ENCODE measurements around the gene TAX1BP3. TPM values are rescaled to one million over a fixed set of nuclear protein-coding genes. Genes with fewer than 3 reads are reported as not detected.
A peak's percentile ranks its signal among the peaks of the same experiment; 100 is the strongest.

Gene TAX1BP3
- total RNA-seq, 1 experiment from 2014 or later = 50.0 TPM

DNA sequence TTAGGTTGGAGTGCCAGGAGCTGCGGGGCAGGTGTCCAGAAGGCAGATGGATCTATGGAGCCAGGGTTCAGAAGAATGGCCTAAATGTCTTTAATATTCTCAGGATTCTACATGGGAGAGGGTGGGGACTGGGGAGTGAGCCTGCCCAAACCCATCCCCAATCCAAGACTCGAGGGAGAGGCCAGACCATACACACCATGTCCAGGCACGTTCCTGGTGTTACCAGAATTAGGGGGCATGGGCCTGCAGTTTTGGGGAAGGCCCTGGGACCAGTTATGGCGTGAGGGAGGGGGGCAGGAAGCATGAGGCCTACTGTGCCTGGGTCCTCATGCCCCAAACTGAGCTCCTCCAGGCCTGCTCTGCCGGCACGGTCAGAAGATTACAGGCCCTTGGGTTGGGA is 1.9 kb downstream of the TAX1BP3 start:
- Histone ChIP-seq H3K4me2 (ENCODE audit: low read length) (peak overlapping the region; percentile 74), H2AFZ (ENCODE audit: low read depth, low read length, poor library complexity, severe bottlenecking) (no peak overlapping the region), H3K79me2 (ENCODE audit: insufficient read depth, low read length) (peaks cover 42% of the 10 kb centered on the region), H3K9me3 (ENCODE audit: control insufficient read depth in 1 of 2, insufficient read depth in 1 of 2, low read depth in 1 of 2, low read length in 2 of 2) (no peaks in the 10 kb centered on the region), H3K4me3 (replicated peaks in 1 of 2; ENCODE audit: low read depth in 1 of 2, low read length in 2 of 2) (no peak overlapping the region), H4K20me1 (ENCODE audit: insufficient read depth) (no peaks in the 10 kb centered on the region), H3K27ac (ENCODE audit: low read depth, low read length) (peak overlapping the region; percentile 97; the same call in 1 of the 2 replicates), H3K4me1 (ENCODE audit: control insufficient read depth in 1 of 2, insufficient read depth in 2 of 2, low read length in 2 of 2) (peaks cover 8 to 20% of the 10 kb centered on the region in 2 experiments), H3K9ac (ENCODE audit: low read length) (no peak overlapping the region), H3K36me3 (ENCODE audit: control insufficient read depth in 1 of 2, insufficient read depth in 2 of 2, low read length in 2 of 2) (no peaks in the 10 kb centered on the region), H3K9me2 (ENCODE audit: insufficient read depth) (no peaks in the 10 kb centered on the region), H3K27me3 (ENCODE audit: insufficient read depth, low read length) (no peaks in the 10 kb centered on the region)
- TF ChIP-seq EZH2 (IDR thresholded peaks at IDR 0.05) (no peak), POLR2AphosphoS5 (IDR thresholded peaks at IDR 0.05; ENCODE audit: low read depth, low read length) (0 out of 2 replicates have a peak, but pooled peaks have one; percentile 8)
- no peak for DNase-seq (ENCODE audit: low read depth, low spot score)
- ChIA-PET RAD21 (ENCODE audit: low non-redundant PET in 1 of 2, low total read pairs in 2 of 2, uncharacterized antibody in 2 of 2, unreplicated experiment in 2 of 2) (interaction anchor here in 1 of 2 experiments (0.7 kb wide), 1 partner anchor 64 kb away, joined by 3 read pairs; no protein-coding TSS in a partner anchor), CTCF (interaction anchor here (0.8 to 2.8 kb wide), 2 partner anchors 17 to 19 kb away, joined by 3 to 11 read pairs; no protein-coding TSS in a partner anchor), POLR2A (interaction anchor here (1.8 kb wide), 1 partner anchor 30 kb away, joined by 5 read pairs; the partner anchor contains the start of genes CTNS and SHPK)
- no peak for ATAC-seq
- intact Hi-C loops (cut with micrococcal nuclease) = no loop called here
- BruUV-seq (replicated peaks) = no TSS peak

DNA sequence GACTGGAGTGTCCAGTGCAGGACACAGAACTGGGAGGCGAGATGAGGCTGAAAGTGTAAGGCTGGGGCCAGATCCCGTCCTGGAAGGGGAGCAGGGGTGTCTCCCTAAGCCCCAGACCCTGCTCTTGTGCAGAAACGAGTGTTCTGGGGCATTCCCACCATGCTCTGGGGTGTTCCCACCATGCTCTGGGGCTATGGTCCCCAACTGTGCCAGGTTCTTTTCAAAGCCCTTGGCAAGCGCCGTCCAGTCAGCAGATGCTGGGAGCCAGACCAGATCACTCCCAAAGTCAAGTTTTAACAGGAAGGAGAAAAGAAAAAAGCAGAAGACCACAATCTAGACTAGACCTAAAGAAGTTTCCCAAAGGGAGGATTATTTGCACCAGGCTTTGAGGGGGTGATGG is 2.5 kb downstream of the TAX1BP3 start:
- Histone ChIP-seq H3K79me2 (ENCODE audit: insufficient read depth, low read length) (peaks cover 42% of the 10 kb centered on the region), H3K27ac (ENCODE audit: low read depth, low read length) (no peak overlapping the region), H3K36me3 (ENCODE audit: control insufficient read depth in 1 of 2, insufficient read depth in 2 of 2, low read length in 2 of 2) (no peaks in the 10 kb centered on the region), H3K4me1 (ENCODE audit: control insufficient read depth in 1 of 2, insufficient read depth in 2 of 2, low read length in 2 of 2) (peaks cover 8 to 20% of the 10 kb centered on the region in 2 experiments), H3K27me3 (ENCODE audit: insufficient read depth, low read length) (no peaks in the 10 kb centered on the region), H3K9ac (ENCODE audit: low read length) (no peak overlapping the region), H3K4me3 (replicated peaks in 1 of 2; ENCODE audit: low read depth in 1 of 2, low read length in 2 of 2) (no peak overlapping the region), H4K20me1 (ENCODE audit: insufficient read depth) (no peaks in the 10 kb centered on the region), H3K9me3 (ENCODE audit: control insufficient read depth in 1 of 2, insufficient read depth in 1 of 2, low read depth in 1 of 2, low read length in 2 of 2) (no peaks in the 10 kb centered on the region), H3K9me2 (ENCODE audit: insufficient read depth) (no peaks in the 10 kb centered on the region), H2AFZ (ENCODE audit: low read depth, low read length, poor library complexity, severe bottlenecking) (no peak overlapping the region), H3K4me2 (ENCODE audit: low read length) (no peak overlapping the region)
- intact Hi-C loops (cut with micrococcal nuclease) = no loop called here
- no TSS peak for BruUV-seq (replicated peaks)
- ATAC-seq (no peak), DNase-seq (ENCODE audit: low read depth, low spot score) (no peak)
- TF ChIP-seq SIN3A (IDR thresholded peaks at IDR 0.05; ENCODE audit: low read depth) = no peak
- TF ChIP-seq, protein P1, sequence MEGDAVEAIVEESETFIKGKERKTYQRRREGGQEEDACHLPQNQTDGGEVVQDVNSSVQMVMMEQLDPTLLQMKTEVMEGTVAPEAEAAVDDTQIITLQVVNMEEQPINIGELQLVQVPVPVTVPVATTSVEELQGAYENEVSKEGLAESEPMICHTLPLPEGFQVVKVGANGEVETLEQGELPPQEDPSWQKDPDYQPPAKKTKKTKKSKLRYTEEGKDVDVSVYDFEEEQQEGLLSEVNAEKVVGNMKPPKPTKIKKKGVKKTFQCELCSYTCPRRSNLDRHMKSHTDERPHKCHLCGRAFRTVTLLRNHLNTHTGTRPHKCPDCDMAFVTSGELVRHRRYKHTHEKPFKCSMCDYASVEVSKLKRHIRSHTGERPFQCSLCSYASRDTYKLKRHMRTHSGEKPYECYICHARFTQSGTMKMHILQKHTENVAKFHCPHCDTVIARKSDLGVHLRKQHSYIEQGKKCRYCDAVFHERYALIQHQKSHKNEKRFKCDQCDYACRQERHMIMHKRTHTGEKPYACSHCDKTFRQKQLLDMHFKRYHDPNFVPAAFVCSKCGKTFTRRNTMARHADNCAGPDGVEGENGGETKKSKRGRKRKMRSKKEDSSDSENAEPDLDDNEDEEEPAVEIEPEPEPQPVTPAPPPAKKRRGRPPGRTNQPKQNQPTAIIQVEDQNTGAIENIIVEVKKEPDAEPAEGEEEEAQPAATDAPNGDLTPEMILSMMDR (IDR thresholded peaks at IDR 0.05 in 2 of 3, conservative IDR thresholded peaks at IDR 0.05 in 1 of 3; ENCODE audit: borderline replicate concordance in 1 of 3, insufficient read depth in 1 of 3, low read depth in 2 of 3, low read length in 2 of 3) = no peak
- ChIA-PET POLR2A (no interaction called here), RAD21 (ENCODE audit: low non-redundant PET in 1 of 2, low total read pairs in 2 of 2, uncharacterized antibody in 2 of 2, unreplicated experiment in 2 of 2) (no interaction called here), CTCF (no interaction called here)
